Ishikawa (cell line): Measurements from ENCODE around the gene CDYL2.

Source experiments
- CEBPB ChIP-seq: IDR thresholded peaks from 2 replicates; pipeline ENCODE4 v1.6.1; 2012
- CREB1 ChIP-seq: IDR thresholded peaks from 2 replicates; pipeline ENCODE4 v1.6.1; 2012; ENCODE audit warnings: low read depth
- EGR1 ChIP-seq: IDR thresholded peaks from 2 replicates; pipeline ENCODE4 v1.6.1; 2012
- EP300 ChIP-seq: IDR thresholded peaks from 2 replicates; pipeline ENCODE4 v1.6.1; 2012; ENCODE audit warnings: borderline replicate concordance
- FOXM1 ChIP-seq: IDR thresholded peaks from 2 replicates; pipeline ENCODE4 v1.6.1; 2012; ENCODE audit warnings: low read depth, borderline replicate concordance
- MAX ChIP-seq: IDR thresholded peaks from 2 replicates; pipeline ENCODE4 v1.6.1; 2012
- NFIC ChIP-seq: IDR thresholded peaks from 2 replicates; pipeline ENCODE4 v1.6.1; 2012
- RAD21 ChIP-seq: IDR thresholded peaks from 2 replicates; pipeline ENCODE4 v1.6.1; 2012; ENCODE audit warnings: low read depth
- TAF1 ChIP-seq: IDR thresholded peaks from 2 replicates; pipeline ENCODE4 v1.6.1; 2012; ENCODE audit warnings: low read depth, mild to moderate bottlenecking
- TCF12 ChIP-seq: IDR thresholded peaks from 2 replicates; pipeline ENCODE4 v1.6.1; 2012; ENCODE audit warnings: low read depth
- TEAD4 ChIP-seq: IDR thresholded peaks from 2 replicates; pipeline ENCODE4 v1.6.1; 2012
- YY1 ChIP-seq: IDR thresholded peaks from 2 replicates; pipeline ENCODE4 v1.6.1; 2012; ENCODE audit warnings: low read depth
- ZBTB7A ChIP-seq: IDR thresholded peaks from 2 replicates; pipeline ENCODE4 v1.6.1; 2012; ENCODE audit warnings: low read depth
- TF ChIP-seq, protein P1 (sequence below): IDR thresholded peaks from 2 replicates; pipeline ENCODE4 v1.6.1; 2012; ENCODE audit warnings: low read depth, mild to moderate bottlenecking
- TF ChIP-seq, protein P2 (sequence below): IDR thresholded peaks from 2 replicates; pipeline ENCODE4 v1.6.1; 2012

The CDYL2 gene

DNA sequence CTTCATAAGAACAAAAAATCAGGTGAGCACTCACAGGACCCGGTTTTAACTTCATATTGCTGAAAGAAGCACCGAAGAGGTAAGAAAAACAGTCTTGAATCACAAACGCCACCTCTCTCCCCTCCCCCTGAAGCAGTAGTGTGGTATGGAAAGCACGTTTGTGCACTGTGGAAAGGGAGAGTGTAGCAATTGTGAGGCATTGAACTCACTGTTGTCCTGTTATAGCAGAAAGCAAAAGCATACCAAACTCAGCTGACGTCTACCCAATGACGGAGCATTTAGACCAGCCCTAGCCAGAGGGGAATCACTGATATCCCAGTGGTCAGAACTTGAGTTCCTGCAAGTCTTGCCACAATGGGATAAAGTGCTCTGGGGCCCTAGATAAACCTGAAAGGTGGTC, 164.8 kb downstream of the CDYL2 start:
- TF ChIP-seq ZBTB7A (no peak), NFIC (no peak), RAD21 (no peak), CREB1 (no peak), TAF1 (no peak), EGR1 (no peak), MAX (no peak), CEBPB (no peak), EP300 (no peak), TCF12 (no peak), FOXM1 (no peak), YY1 (no peak), TEAD4 (no peak)
- TF ChIP-seq, protein P1, sequence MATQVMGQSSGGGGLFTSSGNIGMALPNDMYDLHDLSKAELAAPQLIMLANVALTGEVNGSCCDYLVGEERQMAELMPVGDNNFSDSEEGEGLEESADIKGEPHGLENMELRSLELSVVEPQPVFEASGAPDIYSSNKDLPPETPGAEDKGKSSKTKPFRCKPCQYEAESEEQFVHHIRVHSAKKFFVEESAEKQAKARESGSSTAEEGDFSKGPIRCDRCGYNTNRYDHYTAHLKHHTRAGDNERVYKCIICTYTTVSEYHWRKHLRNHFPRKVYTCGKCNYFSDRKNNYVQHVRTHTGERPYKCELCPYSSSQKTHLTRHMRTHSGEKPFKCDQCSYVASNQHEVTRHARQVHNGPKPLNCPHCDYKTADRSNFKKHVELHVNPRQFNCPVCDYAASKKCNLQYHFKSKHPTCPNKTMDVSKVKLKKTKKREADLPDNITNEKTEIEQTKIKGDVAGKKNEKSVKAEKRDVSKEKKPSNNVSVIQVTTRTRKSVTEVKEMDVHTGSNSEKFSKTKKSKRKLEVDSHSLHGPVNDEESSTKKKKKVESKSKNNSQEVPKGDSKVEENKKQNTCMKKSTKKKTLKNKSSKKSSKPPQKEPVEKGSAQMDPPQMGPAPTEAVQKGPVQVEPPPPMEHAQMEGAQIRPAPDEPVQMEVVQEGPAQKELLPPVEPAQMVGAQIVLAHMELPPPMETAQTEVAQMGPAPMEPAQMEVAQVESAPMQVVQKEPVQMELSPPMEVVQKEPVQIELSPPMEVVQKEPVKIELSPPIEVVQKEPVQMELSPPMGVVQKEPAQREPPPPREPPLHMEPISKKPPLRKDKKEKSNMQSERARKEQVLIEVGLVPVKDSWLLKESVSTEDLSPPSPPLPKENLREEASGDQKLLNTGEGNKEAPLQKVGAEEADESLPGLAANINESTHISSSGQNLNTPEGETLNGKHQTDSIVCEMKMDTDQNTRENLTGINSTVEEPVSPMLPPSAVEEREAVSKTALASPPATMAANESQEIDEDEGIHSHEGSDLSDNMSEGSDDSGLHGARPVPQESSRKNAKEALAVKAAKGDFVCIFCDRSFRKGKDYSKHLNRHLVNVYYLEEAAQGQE = no peak
- TF ChIP-seq, protein P2, sequence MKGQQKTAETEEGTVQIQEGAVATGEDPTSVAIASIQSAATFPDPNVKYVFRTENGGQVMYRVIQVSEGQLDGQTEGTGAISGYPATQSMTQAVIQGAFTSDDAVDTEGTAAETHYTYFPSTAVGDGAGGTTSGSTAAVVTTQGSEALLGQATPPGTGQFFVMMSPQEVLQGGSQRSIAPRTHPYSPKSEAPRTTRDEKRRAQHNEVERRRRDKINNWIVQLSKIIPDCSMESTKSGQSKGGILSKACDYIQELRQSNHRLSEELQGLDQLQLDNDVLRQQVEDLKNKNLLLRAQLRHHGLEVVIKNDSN = no peak

- TF ChIP-seq TEAD4 (no peak), CEBPB (no peak), ZBTB7A (no peak), MAX (no peak), NFIC (no peak), TAF1 (no peak), EP300 (no peak), RAD21 (no peak)
- TF ChIP-seq, protein P2 = no peak
Observed at GRCh38 chr16:80637621-80638020, 166.8 kb downstream of the CDYL2 start.

DNA sequence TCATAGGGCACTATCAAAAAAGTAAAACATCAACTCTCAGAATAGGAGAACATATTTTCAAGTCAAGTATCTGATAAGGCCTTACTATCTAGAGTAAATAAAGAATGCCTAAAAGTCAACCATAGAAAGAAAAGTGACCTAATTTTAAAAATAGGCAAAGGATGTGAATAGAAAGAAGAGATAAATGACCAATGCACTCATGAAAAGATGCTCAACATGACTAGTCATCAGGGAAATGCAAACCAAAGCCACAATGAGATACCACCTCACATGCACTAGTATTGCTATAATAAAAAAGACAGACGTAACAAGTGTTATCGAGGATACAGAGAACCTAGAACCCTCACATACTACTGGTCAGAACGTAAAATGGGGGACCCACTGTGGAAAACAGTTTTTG, 172.8 kb downstream of the CDYL2 start:
- TF ChIP-seq NFIC (no peak), EGR1 (no peak)

GRCh38 chr16:80628254-80628653, 176.1 kb downstream of the CDYL2 start:
- TF ChIP-seq, protein P1 = no peak
- TF ChIP-seq FOXM1 (no peak), TCF12 (no peak)

- TF ChIP-seq TEAD4 = no peak
Observed at GRCh38 chr16:80627108-80627507, 177.3 kb downstream of the CDYL2 start.

- no peak for TF ChIP-seq MAX
- TF ChIP-seq RAD21 = no peak
- TF ChIP-seq FOXM1 = no peak
- TF ChIP-seq CREB1 = no peak
- TF ChIP-seq, protein P1 = no peak
- no peak for TF ChIP-seq TEAD4
- no peak for TF ChIP-seq ZBTB7A
Observed at GRCh38 chr16:80623376-80623775, 181.0 kb downstream of the CDYL2 start.
